OCI-LY1 (cell line): ENCODE data around the gene DCTN1.

ENCODE experiments used
- H2AFZ ChIP-seq: fragments of 200-600 bp; sonication (generic), shearing (Covaris generic); 2 replicates; pipeline ENCODE4 v1.6.0; 2014; ENCODE audit warnings: antibody characterized with exemption, mild to moderate bottlenecking, low read length
- H3F3A ChIP-seq: fragments of 200-600 bp; sonication (generic), shearing (Covaris generic); 2 replicates; pipeline ENCODE4 v1.6.0; 2014; ENCODE audit warnings: mild to moderate bottlenecking, antibody characterized with exemption, low read length, moderate library complexity; ENCODE audit not compliant: insufficient read depth
- H3K27ac ChIP-seq: fragments of 200-600 bp; sonication (generic); 2 replicates; pipeline ENCODE4 v1.5.1; 2014; ENCODE audit warnings: low read length, mixed run types, mild to moderate bottlenecking, low read depth; ENCODE audit not compliant: poor library complexity, severe bottlenecking
- H3K27me3 ChIP-seq: fragments of 200-600 bp; sonication (generic); 2 replicates; pipeline ENCODE4 v1.6.0; 2014; ENCODE audit warnings: antibody characterized with exemption, mild to moderate bottlenecking, low read length, moderate library complexity; ENCODE audit not compliant: insufficient read depth
- H3K36me3 ChIP-seq: fragments of 200-600 bp; sonication (generic); 2 replicates; pipeline ENCODE4 v1.6.1; 2014; ENCODE audit warnings: mild to moderate bottlenecking, antibody characterized with exemption, low read length, moderate library complexity, mixed read lengths; ENCODE audit not compliant: insufficient read depth
- H3K4me1 ChIP-seq: fragments of 200-600 bp; sonication (generic); 2 replicates; pipeline ENCODE4 v1.5.1; 2014; ENCODE audit warnings: mild to moderate bottlenecking, low read length, moderate library complexity; ENCODE audit not compliant: insufficient read depth, severe bottlenecking
- H3K4me2 ChIP-seq: fragments of 200-600 bp; sonication (generic), shearing (Covaris generic); 2 replicates; pipeline ENCODE4 v1.6.1; 2014; ENCODE audit warnings: low read length
- H3K4me3 ChIP-seq: fragments of 200-600 bp; sonication (generic); 2 replicates; pipeline ENCODE4 v1.5.1; 2014; ENCODE audit warnings: low read length, low read depth, mild to moderate bottlenecking, mixed read lengths; ENCODE audit not compliant: poor library complexity, severe bottlenecking
- H3K79me2 ChIP-seq: fragments of 200-600 bp; shearing (Covaris generic); 2 replicates; pipeline ENCODE4 v1.6.1; 2016; ENCODE audit warnings: mixed run types, low read length, mixed read lengths; ENCODE audit not compliant: insufficient read depth
- H3K9ac ChIP-seq: fragments of 200-600 bp; sonication (generic), shearing (Covaris generic); 2 replicates; pipeline ENCODE4 v1.6.1; 2014; ENCODE audit warnings: mild to moderate bottlenecking, low read length, mixed read lengths
- H3K9me2 ChIP-seq: fragments of 200-600 bp; sonication (generic), shearing (Covaris generic); 2 replicates; pipeline ENCODE4 v1.6.1; 2014; ENCODE audit warnings: low read depth, mild to moderate bottlenecking, low read length, mixed read lengths
- H3K9me3 ChIP-seq: fragments of 200-600 bp; shearing (Covaris generic); 2 replicates; pipeline ENCODE4 v1.6.1; 2014; ENCODE audit warnings: low read length, mixed read lengths
- H4K20me1 ChIP-seq: fragments of 200-600 bp; sonication (generic), shearing (Covaris generic); 2 replicates; pipeline ENCODE4 v1.6.0; 2016; ENCODE audit warnings: mild to moderate bottlenecking, low read length; ENCODE audit not compliant: insufficient read depth
- EZH2 ChIP-seq: fragments of 200-600 bp; sonication (generic), shearing (Covaris generic); IDR thresholded peaks from 2 replicates; pipeline ENCODE4 v1.8.0; 2017; ENCODE audit warnings: borderline replicate concordance, mixed run types, mild to moderate bottlenecking, antibody characterized with exemption, low read length, moderate library complexity, mixed read lengths
- TF ChIP-seq, protein P1 (sequence below): fragments of 200-600 bp; sonication (generic), shearing (Covaris generic); IDR thresholded peaks from 2 replicates; pipeline ENCODE4 v1.5.1; 2017; ENCODE audit warnings: mild to moderate bottlenecking, antibody characterized with exemption, low read length, moderate library complexity, mixed read lengths

Gene DCTN1

DNA sequence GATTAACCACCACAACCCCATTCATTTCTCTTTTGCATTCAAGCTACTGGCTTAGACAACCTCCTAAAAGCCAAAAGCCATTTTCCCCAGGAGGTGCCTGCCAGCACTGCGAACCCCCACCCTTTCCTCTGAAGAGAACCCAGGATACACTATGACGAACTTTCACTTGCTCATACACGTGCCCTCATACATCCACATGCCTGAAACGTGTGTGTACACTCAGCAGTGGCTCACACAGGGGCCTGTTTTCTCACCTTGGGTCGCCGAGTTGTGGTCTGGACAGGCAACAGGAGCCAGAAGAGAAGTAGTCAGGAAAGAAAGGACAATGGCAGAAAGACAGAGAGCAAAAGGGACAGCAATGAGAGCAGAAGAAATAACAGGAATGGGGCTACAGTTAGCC, 7.4 kb downstream of the DCTN1 start:
- no peak overlapping the region for H2AFZ ChIP-seq
- TF ChIP-seq EZH2 = no peak
- TF ChIP-seq, protein P1, sequence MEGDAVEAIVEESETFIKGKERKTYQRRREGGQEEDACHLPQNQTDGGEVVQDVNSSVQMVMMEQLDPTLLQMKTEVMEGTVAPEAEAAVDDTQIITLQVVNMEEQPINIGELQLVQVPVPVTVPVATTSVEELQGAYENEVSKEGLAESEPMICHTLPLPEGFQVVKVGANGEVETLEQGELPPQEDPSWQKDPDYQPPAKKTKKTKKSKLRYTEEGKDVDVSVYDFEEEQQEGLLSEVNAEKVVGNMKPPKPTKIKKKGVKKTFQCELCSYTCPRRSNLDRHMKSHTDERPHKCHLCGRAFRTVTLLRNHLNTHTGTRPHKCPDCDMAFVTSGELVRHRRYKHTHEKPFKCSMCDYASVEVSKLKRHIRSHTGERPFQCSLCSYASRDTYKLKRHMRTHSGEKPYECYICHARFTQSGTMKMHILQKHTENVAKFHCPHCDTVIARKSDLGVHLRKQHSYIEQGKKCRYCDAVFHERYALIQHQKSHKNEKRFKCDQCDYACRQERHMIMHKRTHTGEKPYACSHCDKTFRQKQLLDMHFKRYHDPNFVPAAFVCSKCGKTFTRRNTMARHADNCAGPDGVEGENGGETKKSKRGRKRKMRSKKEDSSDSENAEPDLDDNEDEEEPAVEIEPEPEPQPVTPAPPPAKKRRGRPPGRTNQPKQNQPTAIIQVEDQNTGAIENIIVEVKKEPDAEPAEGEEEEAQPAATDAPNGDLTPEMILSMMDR = no peak
- H4K20me1 ChIP-seq = no peaks in the 10 kb centered on the region
- no peaks in the 10 kb centered on the region for H3K79me2 ChIP-seq
- no peak overlapping the region for H3K9ac ChIP-seq
- H3K9me3 ChIP-seq = no peaks in the 10 kb centered on the region
- H3F3A ChIP-seq = no peaks in the 10 kb centered on the region
- no peaks in the 10 kb centered on the region for H3K9me2 ChIP-seq
- no peak overlapping the region for H3K4me2 ChIP-seq
- no peak overlapping the region for H3K27ac ChIP-seq
- no peaks in the 10 kb centered on the region for H3K27me3 ChIP-seq
- peaks cover 6% of the 10 kb centered on the region for H3K4me1 ChIP-seq
- H3K36me3 ChIP-seq = peaks cover 41% of the 10 kb centered on the region
- H3K4me3 ChIP-seq = no peak overlapping the region

DNA sequence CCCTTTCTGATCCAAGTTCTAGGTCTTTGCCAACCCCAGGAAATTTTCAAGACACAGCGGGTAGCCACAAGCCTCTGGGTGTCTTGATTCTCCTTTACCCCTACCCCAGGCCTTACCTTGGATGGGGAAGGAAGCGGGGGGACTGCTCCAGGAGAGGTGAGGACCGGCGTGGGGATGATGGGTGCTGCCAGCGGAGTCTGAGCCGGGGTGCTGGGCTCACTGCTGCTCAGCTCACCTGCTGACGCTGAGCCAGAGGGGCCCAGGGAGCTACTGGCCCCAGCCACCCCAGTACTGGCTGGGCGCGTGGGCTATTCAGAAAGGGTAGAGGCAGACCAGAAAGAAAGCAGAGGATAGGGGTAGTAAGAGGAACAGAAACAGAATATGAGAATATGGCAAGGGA, 8.7 kb downstream of the DCTN1 start:
- no peaks in the 10 kb centered on the region for H3K9me2 ChIP-seq
- H3K27ac ChIP-seq = no peak overlapping the region
- peaks cover 6% of the 10 kb centered on the region for H3K4me1 ChIP-seq
- no peaks in the 10 kb centered on the region for H3K79me2 ChIP-seq
- no peak overlapping the region for H2AFZ ChIP-seq
- no peaks in the 10 kb centered on the region for H3F3A ChIP-seq
- no peaks in the 10 kb centered on the region for H3K27me3 ChIP-seq
- H3K9me3 ChIP-seq = no peaks in the 10 kb centered on the region
- H3K4me2 ChIP-seq = no peak overlapping the region
- H3K9ac ChIP-seq = no peak overlapping the region
- H3K36me3 ChIP-seq = peaks cover 44% of the 10 kb centered on the region
- no peak for TF ChIP-seq EZH2
- TF ChIP-seq, protein P1 = no peak
- H4K20me1 ChIP-seq = no peaks in the 10 kb centered on the region
- H3K4me3 ChIP-seq = no peak overlapping the region

DNA sequence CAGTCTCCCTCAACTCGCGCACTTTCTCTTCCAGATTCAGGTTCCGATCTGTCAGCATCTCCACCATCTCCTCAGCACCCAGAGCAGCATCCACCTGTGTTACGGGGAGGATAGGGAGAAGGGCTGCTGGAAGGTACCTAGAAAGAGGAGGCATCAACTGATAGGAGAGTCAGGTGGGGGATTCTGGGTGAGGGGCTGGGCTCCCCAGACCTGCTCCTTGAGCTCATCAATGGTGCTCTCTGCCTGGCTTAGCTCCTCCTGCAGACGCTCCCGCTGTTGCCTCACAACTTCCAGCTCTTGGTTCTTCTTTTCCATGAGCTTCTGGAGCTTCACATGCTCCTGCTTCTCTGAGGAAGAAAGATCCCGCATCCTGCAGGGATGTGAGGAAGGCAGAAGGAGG, 10.1 kb downstream of the DCTN1 start:
- Histone ChIP-seq H3K27ac (no peak overlapping the region), H3K9ac (no peak overlapping the region), H3K4me2 (no peak overlapping the region), H3K36me3 (peaks cover 54% of the 10 kb centered on the region), H4K20me1 (no peaks in the 10 kb centered on the region), H2AFZ (no peak overlapping the region), H3K27me3 (no peaks in the 10 kb centered on the region), H3K9me2 (no peaks in the 10 kb centered on the region), H3K4me3 (no peak overlapping the region), H3F3A (no peaks in the 10 kb centered on the region), H3K9me3 (no peaks in the 10 kb centered on the region), H3K4me1 (no peaks in the 10 kb centered on the region), H3K79me2 (no peaks in the 10 kb centered on the region)
- TF ChIP-seq, protein P1 = no peak
- no peak for TF ChIP-seq EZH2
